CD4-positive, alpha-beta T cell (primary cell): Measurements from ENCODE around the gene TECRL. TPM values are rescaled to one million over a fixed set of nuclear protein-coding genes. Genes with fewer than 3 reads are reported as not detected.

Source experiments
- ATAC-seq: fragments of 200-7000 bp; cut with Tn5 transposase; one replicate; pipeline ENCODE4 v1.10.0; 2022; ENCODE audit warnings: mild to moderate bottlenecking; ENCODE audit not compliant: poor library complexity
- CTCF ChIA-PET: fragments of 350-600 bp; sonication (Branson Sonifier 250); formaldehyde crosslinking; loops from one replicate; lab custom pipeline; 2021; ENCODE audit warnings: antibody characterized with exemption, inconsistent platforms; lab: Charles Lee
- POLR2A ChIA-PET: fragments of 350-600 bp; sonication (Branson Sonifier 250); formaldehyde crosslinking; loops from one replicate; lab custom pipeline; 2021; ENCODE audit warnings: antibody characterized with exemption, inconsistent platforms; lab: Charles Lee
- DNase-seq, 14 experiments: peaks; one replicate each; pipeline ENCODE4 v3.0.0-alpha.2; 2013 to 2020; ENCODE audit warnings: mixed read lengths in 2 of 14
- H3K27ac ChIP-seq, 2 donors: one replicate each; pipeline versions ENCODE4 v1.5.1 to v1.7.0; 2013; ENCODE audit warnings: low read length in 2 of 2, low read depth in 1 of 2, mild to moderate bottlenecking in 1 of 2
- H3K27me3 ChIP-seq, 2 experiments: 1 replicate in 1 of 2; 2 replicates in 1 of 2; pipeline versions ENCODE4 v1.6.1 to v1.7.0; 2013; ENCODE audit warnings: low read length in 2 of 2, control low read depth in 1 of 2, mild to moderate bottlenecking in 1 of 2, moderate library complexity in 1 of 2; ENCODE audit not compliant: insufficient read depth in 2 of 2, control insufficient read depth in 1 of 2
- H3K36me3 ChIP-seq: one replicate; pipeline ENCODE4 v1.6.1; 2013; ENCODE audit warnings: low read length, control low read depth; ENCODE audit not compliant: insufficient read depth
- H3K4me1 ChIP-seq: one replicate; pipeline ENCODE4 v1.6.1; 2013; ENCODE audit warnings: low read length, control low read depth; ENCODE audit not compliant: insufficient read depth
- H3K4me3 ChIP-seq: one replicate; pipeline ENCODE4 v1.5.1; 2013; ENCODE audit warnings: mild to moderate bottlenecking, low read length, moderate library complexity
- H3K9me3 ChIP-seq, 2 experiments: 1 replicate in 1 of 2; 2 replicates in 1 of 2; pipeline versions ENCODE4 v1.6.1 to v1.7.0; 2013; ENCODE audit warnings: low read length in 2 of 2, mild to moderate bottlenecking in 2 of 2, control low read depth in 1 of 2, moderate library complexity in 1 of 2; ENCODE audit not compliant: control insufficient read depth in 1 of 2, insufficient read depth in 1 of 2
- H3K27ac Mint-ChIP-seq: one replicate; pipeline ENCODE4 v1.8.0; 2020; ENCODE audit warnings: mixed read lengths
- H3K27me3 Mint-ChIP-seq: one replicate; pipeline ENCODE4 v1.8.0; 2021; ENCODE audit warnings: mixed read lengths
- H3K36me3 Mint-ChIP-seq: one replicate; pipeline ENCODE4 v1.8.0; 2021; ENCODE audit warnings: low read depth, mixed read lengths
- H3K4me1 Mint-ChIP-seq: one replicate; pipeline ENCODE4 v1.8.0; 2021; ENCODE audit warnings: low read depth, mixed read lengths
- H3K4me3 Mint-ChIP-seq: one replicate; pipeline ENCODE4 v1.8.0; 2020; ENCODE audit warnings: mild to moderate bottlenecking, mixed read lengths
- H3K9me3 Mint-ChIP-seq: one replicate; pipeline ENCODE4 v1.8.0; 2020; ENCODE audit warnings: mixed read lengths
- CTCF ChIP-seq: fragments of 200-600 bp; IDR thresholded peaks from one replicate; pipeline ENCODE4 v1.8.0; 2022; ENCODE audit warnings: antibody characterized with exemption, mild to moderate bottlenecking
- intact Hi-C, 2 experiments: fragments of 100-400 bp; cut with DNase I in 1 of 2; cut with micrococcal nuclease in 1 of 2; formaldehyde crosslinking; loops; one replicate each; pipeline versions ENCODE4 v1.15.1 to v1.9.0; 2023 to 2025; cut with DNase I, micrococcal nuclease
- total RNA-seq, 174 experiments: library from RNA in 2 of 174; stranded (reverse) in 2 of 174; gene quantifications; one replicate each; pipeline ENCODE4 v1.2.3 and lab custom pipeline; 2021 to 2026

Gene TECRL
- total RNA-seq, 2 experiments from 2014 or later: not detected

DNA sequence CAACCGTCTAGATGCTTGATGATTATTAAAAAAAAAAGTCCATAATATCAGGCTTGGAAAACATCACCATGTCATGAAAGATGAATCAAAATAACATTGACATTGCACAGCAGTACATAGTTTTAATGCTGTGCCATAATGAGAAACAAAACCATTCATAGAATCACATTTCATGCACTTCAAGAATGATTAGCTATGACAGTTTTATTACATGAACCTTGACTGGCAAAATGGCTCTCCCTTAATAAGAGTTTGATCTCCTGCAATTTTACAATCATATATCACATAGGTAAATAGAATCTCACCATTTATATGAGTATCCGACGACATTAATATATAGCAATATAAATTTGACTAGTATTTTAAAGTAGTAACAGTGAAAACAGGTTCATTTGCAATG, 49.8 kb downstream of the TECRL start:
- ChIA-PET CTCF (no interaction called here), POLR2A (no interaction called here)
- ATAC-seq (no peak), DNase-seq (no peak)
- peaks cover 0 to 13% of the 10 kb centered on the region in 2 experiments for H3K9me3 ChIP-seq
- Mint-ChIP-seq H3K27me3 (no peaks in the 10 kb centered on the region), H3K4me1 (no peaks in the 10 kb centered on the region), H3K36me3 (no peaks in the 10 kb centered on the region), H3K4me3 (no peak overlapping the region), H3K27ac (no peak overlapping the region), H3K9me3 (no peaks in the 10 kb centered on the region)
- H3K4me3 ChIP-seq: no peak overlapping the region
- no peak for TF ChIP-seq CTCF
- H3K27ac ChIP-seq: no peak overlapping the region
- no peaks in the 10 kb centered on the region for H3K27me3 ChIP-seq
- no peaks in the 10 kb centered on the region for H3K36me3 ChIP-seq
- no peaks in the 10 kb centered on the region for H3K4me1 ChIP-seq
- intact Hi-C loops: no loop called here

DNA sequence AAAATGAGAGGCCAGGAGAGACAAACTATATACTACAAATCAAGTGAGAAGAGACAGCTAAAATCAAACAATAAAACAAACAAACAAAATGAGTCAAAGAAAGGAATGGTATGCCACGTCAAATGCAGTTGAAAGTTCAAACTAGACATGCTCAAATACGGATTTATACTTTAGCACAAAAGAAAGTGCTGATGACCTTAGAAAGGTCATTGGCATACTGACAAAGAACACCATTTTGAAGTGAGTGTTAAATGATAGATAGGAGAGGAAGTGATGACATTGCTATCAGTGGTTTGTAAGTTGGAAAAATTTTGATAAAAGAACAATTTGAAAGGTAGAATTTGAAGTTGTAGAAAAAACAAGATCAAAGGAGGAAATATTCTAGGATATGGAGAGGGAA, 55.3 kb downstream of the TECRL start:
- Histone ChIP-seq H3K27ac (no peak overlapping the region), H3K9me3 (peaks cover 0 to 5% of the 10 kb centered on the region in 2 experiments), H3K4me3 (no peak overlapping the region), H3K36me3 (no peaks in the 10 kb centered on the region), H3K4me1 (no peaks in the 10 kb centered on the region), H3K27me3 (no peaks in the 10 kb centered on the region)
- H3K36me3 Mint-ChIP-seq: no peaks in the 10 kb centered on the region
- no peaks in the 10 kb centered on the region for H3K4me1 Mint-ChIP-seq
- H3K4me3 Mint-ChIP-seq: no peak overlapping the region
- ATAC-seq (no peak), DNase-seq (no peak)
- ChIA-PET POLR2A (no interaction called here), CTCF (no interaction called here)
- H3K27ac Mint-ChIP-seq: no peak overlapping the region
- peaks cover 5% of the 10 kb centered on the region for H3K9me3 Mint-ChIP-seq
- H3K27me3 Mint-ChIP-seq: no peaks in the 10 kb centered on the region
- intact Hi-C loops: no loop called here
- TF ChIP-seq CTCF: no peak

GRCh38 chr4:64341711-64342110, 67.5 kb downstream of the TECRL start:
- Mint-ChIP-seq H3K27me3 (no peaks in the 10 kb centered on the region), H3K27ac (no peak overlapping the region), H3K4me3 (no peak overlapping the region), H3K9me3 (peaks cover 6% of the 10 kb centered on the region), H3K36me3 (no peaks in the 10 kb centered on the region), H3K4me1 (no peaks in the 10 kb centered on the region)
- H3K36me3 ChIP-seq: no peaks in the 10 kb centered on the region
- no peak for TF ChIP-seq CTCF
- intact Hi-C loops: no loop called here
- DNase-seq: no peak
- ChIA-PET POLR2A (no interaction called here), CTCF (no interaction called here)
- H3K4me1 ChIP-seq: no peaks in the 10 kb centered on the region
- H3K9me3 ChIP-seq: peaks cover 0 to 22% of the 10 kb centered on the region in 2 experiments
- H3K27ac ChIP-seq: no peak overlapping the region
- no peaks in the 10 kb centered on the region for H3K27me3 ChIP-seq
- no peak for ATAC-seq
- no peak overlapping the region for H3K4me3 ChIP-seq
